Measurements from ENCODE around the gene CELF4. TPM values are rescaled to one million over a fixed set of nuclear protein-coding genes. Genes with fewer than 3 reads are reported as not detected.

Gene CELF4
- total RNA-seq, 1 experiment from 2014 or later: not detected

DNA sequence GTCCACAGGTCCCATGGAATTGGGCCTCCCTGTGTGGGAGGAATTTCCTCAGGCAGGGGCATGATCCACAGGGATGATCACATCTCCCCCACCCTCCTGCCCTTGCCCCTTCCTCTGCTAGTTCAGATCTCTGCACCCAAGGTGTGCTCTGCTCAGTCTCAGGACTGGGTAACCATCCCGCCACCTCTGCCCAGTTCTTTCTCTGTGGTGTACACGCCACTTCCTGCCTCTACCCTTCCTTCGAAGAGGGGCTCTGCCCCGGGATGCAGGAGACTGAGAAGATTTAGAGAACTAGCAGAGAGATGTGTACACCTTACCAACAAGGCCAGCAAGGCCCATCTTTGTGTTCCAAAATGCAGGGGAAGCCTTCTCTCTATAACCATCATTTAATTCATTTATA, 160.4 kb downstream of the CELF4 start:
- Histone ChIP-seq H3K4me3 (ENCODE audit: low read depth in 2 of 2, low read length in 2 of 2) (no peak overlapping the region), H3K4me1 (ENCODE audit: control insufficient read depth, insufficient read depth, low read length) (no peaks in the 10 kb centered on the region), H3K27me3 (ENCODE audit: control insufficient read depth, insufficient read depth, low read length) (no peaks in the 10 kb centered on the region), H3K36me3 (ENCODE audit: control insufficient read depth, insufficient read depth, low read length) (no peaks in the 10 kb centered on the region), H3K27ac (ENCODE audit: low read length) (no peak overlapping the region), H3K9me3 (ENCODE audit: control insufficient read depth, insufficient read depth, low read depth, low read length) (no peaks in the 10 kb centered on the region)
- ATAC-seq (no peak), DNase-seq (ENCODE audit: low read depth, low spot score) (no peak)
- BruUV-seq (replicated peaks): no TSS peak
- intact Hi-C loops (cut with micrococcal nuclease; ENCODE audit: unreplicated experiment): no loop called here
- in situ Hi-C loops (cut with HindIII; ENCODE audit: low pct_unique_long_range_greater_than_20kb, low sequenced_read_pairs): no loop called here
- ChIA-PET CTCF (no interaction called here), POLR2A (no interaction called here)
- TF ChIP-seq, protein P1, sequence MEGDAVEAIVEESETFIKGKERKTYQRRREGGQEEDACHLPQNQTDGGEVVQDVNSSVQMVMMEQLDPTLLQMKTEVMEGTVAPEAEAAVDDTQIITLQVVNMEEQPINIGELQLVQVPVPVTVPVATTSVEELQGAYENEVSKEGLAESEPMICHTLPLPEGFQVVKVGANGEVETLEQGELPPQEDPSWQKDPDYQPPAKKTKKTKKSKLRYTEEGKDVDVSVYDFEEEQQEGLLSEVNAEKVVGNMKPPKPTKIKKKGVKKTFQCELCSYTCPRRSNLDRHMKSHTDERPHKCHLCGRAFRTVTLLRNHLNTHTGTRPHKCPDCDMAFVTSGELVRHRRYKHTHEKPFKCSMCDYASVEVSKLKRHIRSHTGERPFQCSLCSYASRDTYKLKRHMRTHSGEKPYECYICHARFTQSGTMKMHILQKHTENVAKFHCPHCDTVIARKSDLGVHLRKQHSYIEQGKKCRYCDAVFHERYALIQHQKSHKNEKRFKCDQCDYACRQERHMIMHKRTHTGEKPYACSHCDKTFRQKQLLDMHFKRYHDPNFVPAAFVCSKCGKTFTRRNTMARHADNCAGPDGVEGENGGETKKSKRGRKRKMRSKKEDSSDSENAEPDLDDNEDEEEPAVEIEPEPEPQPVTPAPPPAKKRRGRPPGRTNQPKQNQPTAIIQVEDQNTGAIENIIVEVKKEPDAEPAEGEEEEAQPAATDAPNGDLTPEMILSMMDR (IDR thresholded peaks at IDR 0.05): no peak
- TF ChIP-seq TCF7L2 (IDR thresholded peaks at IDR 0.05; ENCODE audit: low read depth, low read length): no peak

DNA sequence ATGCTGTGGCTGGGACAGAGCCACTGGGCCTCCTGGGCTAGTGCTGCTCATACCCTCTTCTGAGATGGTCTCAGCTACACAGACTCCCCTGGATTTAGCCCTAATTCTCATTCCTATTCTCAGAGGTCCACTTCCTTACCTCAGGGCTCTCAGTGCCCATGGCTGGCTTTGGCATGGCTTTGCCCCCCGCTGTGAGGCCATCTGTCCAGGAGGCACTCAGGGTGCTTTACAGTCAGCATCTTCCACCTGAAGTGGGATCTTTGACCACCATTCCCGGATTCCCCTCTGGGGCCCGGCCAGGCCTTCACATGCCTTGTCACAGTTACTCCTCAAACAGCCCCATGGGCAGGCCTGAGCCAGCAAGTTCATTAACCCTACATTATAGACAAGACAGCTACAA, 161.8 kb downstream of the CELF4 start:
- no peak overlapping the region for H3K27ac ChIP-seq (ENCODE audit: low read length)
- no peaks in the 10 kb centered on the region for H3K27me3 ChIP-seq (ENCODE audit: control insufficient read depth, insufficient read depth, low read length)
- no peaks in the 10 kb centered on the region for H3K36me3 ChIP-seq (ENCODE audit: control insufficient read depth, insufficient read depth, low read length)
- in situ Hi-C loops (cut with HindIII; ENCODE audit: low pct_unique_long_range_greater_than_20kb, low sequenced_read_pairs): no loop called here
- POLR2A ChIA-PET: no interaction called here
- H3K4me1 ChIP-seq (ENCODE audit: control insufficient read depth, insufficient read depth, low read length): no peaks in the 10 kb centered on the region
- H3K9me3 ChIP-seq (ENCODE audit: control insufficient read depth, insufficient read depth, low read depth, low read length): no peaks in the 10 kb centered on the region
- TF ChIP-seq SIN3A (IDR thresholded peaks at IDR 0.05; ENCODE audit: borderline replicate concordance, insufficient read depth, low read depth, low read length) (no peak), TCF7L2 (IDR thresholded peaks at IDR 0.05; ENCODE audit: low read depth, low read length) (no peak), POLR2AphosphoS5 (IDR thresholded peaks at IDR 0.05; ENCODE audit: low read depth, low read length) (no peak)
- TF ChIP-seq, protein P2, sequence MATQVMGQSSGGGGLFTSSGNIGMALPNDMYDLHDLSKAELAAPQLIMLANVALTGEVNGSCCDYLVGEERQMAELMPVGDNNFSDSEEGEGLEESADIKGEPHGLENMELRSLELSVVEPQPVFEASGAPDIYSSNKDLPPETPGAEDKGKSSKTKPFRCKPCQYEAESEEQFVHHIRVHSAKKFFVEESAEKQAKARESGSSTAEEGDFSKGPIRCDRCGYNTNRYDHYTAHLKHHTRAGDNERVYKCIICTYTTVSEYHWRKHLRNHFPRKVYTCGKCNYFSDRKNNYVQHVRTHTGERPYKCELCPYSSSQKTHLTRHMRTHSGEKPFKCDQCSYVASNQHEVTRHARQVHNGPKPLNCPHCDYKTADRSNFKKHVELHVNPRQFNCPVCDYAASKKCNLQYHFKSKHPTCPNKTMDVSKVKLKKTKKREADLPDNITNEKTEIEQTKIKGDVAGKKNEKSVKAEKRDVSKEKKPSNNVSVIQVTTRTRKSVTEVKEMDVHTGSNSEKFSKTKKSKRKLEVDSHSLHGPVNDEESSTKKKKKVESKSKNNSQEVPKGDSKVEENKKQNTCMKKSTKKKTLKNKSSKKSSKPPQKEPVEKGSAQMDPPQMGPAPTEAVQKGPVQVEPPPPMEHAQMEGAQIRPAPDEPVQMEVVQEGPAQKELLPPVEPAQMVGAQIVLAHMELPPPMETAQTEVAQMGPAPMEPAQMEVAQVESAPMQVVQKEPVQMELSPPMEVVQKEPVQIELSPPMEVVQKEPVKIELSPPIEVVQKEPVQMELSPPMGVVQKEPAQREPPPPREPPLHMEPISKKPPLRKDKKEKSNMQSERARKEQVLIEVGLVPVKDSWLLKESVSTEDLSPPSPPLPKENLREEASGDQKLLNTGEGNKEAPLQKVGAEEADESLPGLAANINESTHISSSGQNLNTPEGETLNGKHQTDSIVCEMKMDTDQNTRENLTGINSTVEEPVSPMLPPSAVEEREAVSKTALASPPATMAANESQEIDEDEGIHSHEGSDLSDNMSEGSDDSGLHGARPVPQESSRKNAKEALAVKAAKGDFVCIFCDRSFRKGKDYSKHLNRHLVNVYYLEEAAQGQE (IDR thresholded peaks at IDR 0.05; ENCODE audit: insufficient read depth in 1 of 2, low read depth in 2 of 2, low read length in 1 of 2): no peak
- TF ChIP-seq, protein P1 (IDR thresholded peaks at IDR 0.05): no peak
- CTCF ChIA-PET: no interaction called here
- no peak for ATAC-seq
- BruUV-seq (replicated peaks): no TSS peak
- DNase-seq (ENCODE audit: low read depth, low spot score): no peak
- intact Hi-C loops (cut with micrococcal nuclease; ENCODE audit: unreplicated experiment): no loop called here
- H3K4me3 ChIP-seq (ENCODE audit: low read depth in 2 of 2, low read length in 2 of 2): no peak overlapping the region
